Measurements from ENCODE around the gene NDUFA13. TPM values are rescaled to one million over a fixed set of nuclear protein-coding genes. Genes with fewer than 3 reads are reported as not detected.

Gene NDUFA13
- polyA plus RNA-seq, 3 donors, result 282 to 374 (median 324) TPM

- DNase-seq, result no peak
These were observed 13.9 kb downstream of the NDUFA13 start for GRCh38 chr19:19529783-19530422.

GRCh38 chr19:19530423-19530804 is 14.4 kb downstream of the NDUFA13 start:
- no peak for DNase-seq

GRCh38 chr19:19530889-19531288 is 14.9 kb downstream of the NDUFA13 start:
- no peak for DNase-seq

GRCh38 chr19:19531951-19532805 is 16.2 kb downstream of the NDUFA13 start:
- DNase-seq, result no peak

- no peak for DNase-seq
These were observed 17.0 kb downstream of the NDUFA13 start for GRCh38 chr19:19532806-19533701.

- DNase-seq, result no peak
These were observed 17.8 kb downstream of the NDUFA13 start for GRCh38 chr19:19533841-19534240.

GRCh38 chr19:19534556-19535265 is 18.7 kb downstream of the NDUFA13 start:
- DNase-seq, result no peak

- DNase-seq, result no peak
These were observed 19.5 kb downstream of the NDUFA13 start for GRCh38 chr19:19535311-19536191.

GRCh38 chr19:19537075-19538048 is 21.3 kb downstream of the NDUFA13 start:
- DNase-seq, result no peak

- DNase-seq, result no peak
These were observed 22.2 kb downstream of the NDUFA13 start, which contains the start of gene CILP2 for GRCh38 chr19:19538061-19538784. Gene CILP2 (plus strand): TSS chr19:19538265. CDS start chr19:19538350, 85 bp downstream.

GRCh38 chr19:19538785-19539166 is 22.8 kb downstream of the NDUFA13 start:
- no peak for DNase-seq

GRCh38 chr19:19539698-19540063 is 23.7 kb downstream of the NDUFA13 start:
- DNase-seq, result no peak

- DNase-seq, result no peak
These were observed 24.2 kb downstream of the NDUFA13 start for GRCh38 chr19:19540064-19540714.

GRCh38 chr19:19540715-19541515 is 24.9 kb downstream of the NDUFA13 start:
- DNase-seq, result no peak

- no peak for DNase-seq
These were observed 25.6 kb downstream of the NDUFA13 start for GRCh38 chr19:19541616-19542015.

GRCh38 chr19:19542507-19542906 is 26.5 kb downstream of the NDUFA13 start:
- no peak for DNase-seq

GRCh38 chr19:19543101-19543500 is 27.1 kb downstream of the NDUFA13 start:
- DNase-seq, result no peak

Data from renal pelvis (tissue), 4 donors.